Chondrocyte (in vitro differentiated cells): ENCODE measurements around the gene SYT14. TPM values are rescaled to one million over a fixed set of nuclear protein-coding genes. Genes with fewer than 3 reads are reported as not detected.
A peak's percentile ranks its signal among the peaks of the same experiment; 100 is the strongest.
"Not testable (repeated sequence)": the region's sequence is repeated elsewhere in the genome, so short reads cannot be mapped to it uniquely, and the experiment has no call there.

ENCODE experiments used
- DNase-seq: peaks from one replicate; pipeline ENCODE4 v3.0.0; 2021; ENCODE audit warnings: mixed read lengths, low spot score
- H3K27ac Mint-ChIP-seq: one replicate; pipeline ENCODE4 v1.8.0; 2021; ENCODE audit warnings: mild to moderate bottlenecking, moderate library complexity, mixed read lengths; ENCODE audit not compliant: unreplicated experiment
- H3K27me3 Mint-ChIP-seq: 2 replicates; pipeline ENCODE4 v1.8.0; 2021; ENCODE audit warnings: low read depth, mixed read lengths
- H3K36me3 Mint-ChIP-seq: 2 replicates; pipeline ENCODE4 v1.8.0; 2021; ENCODE audit warnings: low read depth, mixed read lengths
- H3K4me1 Mint-ChIP-seq: 2 replicates; pipeline ENCODE4 v1.8.0; 2021; ENCODE audit warnings: low read depth, mild to moderate bottlenecking, mixed read lengths
- H3K4me3 Mint-ChIP-seq: one replicate; pipeline ENCODE4 v1.8.0; 2021; ENCODE audit warnings: mild to moderate bottlenecking, moderate library complexity, mixed read lengths; ENCODE audit not compliant: unreplicated experiment
- H3K9me3 Mint-ChIP-seq: 2 replicates; pipeline ENCODE4 v1.8.0; 2021; ENCODE audit warnings: low read depth, mixed read lengths
- total RNA-seq: library from RNA; stranded (reverse); gene quantifications from 3 replicates; pipeline ENCODE4 v1.2.1, GENCODE V29; 2021
- TF ChIP-seq, protein P1 (sequence below): fragments of 200-600 bp; sonication (generic); IDR thresholded peaks from 2 replicates; pipeline ENCODE4 v1.5.0; 2021; ENCODE audit warnings: antibody characterized with exemption, mild to moderate bottlenecking, moderate library complexity

Gene SYT14
- total RNA-seq, 1 donor from 2014 or later: 1.0 TPM

- no peaks in the 10 kb centered on the region for H3K27me3 Mint-ChIP-seq
- no peak overlapping the region for H3K4me3 Mint-ChIP-seq
- TF ChIP-seq, protein P1, sequence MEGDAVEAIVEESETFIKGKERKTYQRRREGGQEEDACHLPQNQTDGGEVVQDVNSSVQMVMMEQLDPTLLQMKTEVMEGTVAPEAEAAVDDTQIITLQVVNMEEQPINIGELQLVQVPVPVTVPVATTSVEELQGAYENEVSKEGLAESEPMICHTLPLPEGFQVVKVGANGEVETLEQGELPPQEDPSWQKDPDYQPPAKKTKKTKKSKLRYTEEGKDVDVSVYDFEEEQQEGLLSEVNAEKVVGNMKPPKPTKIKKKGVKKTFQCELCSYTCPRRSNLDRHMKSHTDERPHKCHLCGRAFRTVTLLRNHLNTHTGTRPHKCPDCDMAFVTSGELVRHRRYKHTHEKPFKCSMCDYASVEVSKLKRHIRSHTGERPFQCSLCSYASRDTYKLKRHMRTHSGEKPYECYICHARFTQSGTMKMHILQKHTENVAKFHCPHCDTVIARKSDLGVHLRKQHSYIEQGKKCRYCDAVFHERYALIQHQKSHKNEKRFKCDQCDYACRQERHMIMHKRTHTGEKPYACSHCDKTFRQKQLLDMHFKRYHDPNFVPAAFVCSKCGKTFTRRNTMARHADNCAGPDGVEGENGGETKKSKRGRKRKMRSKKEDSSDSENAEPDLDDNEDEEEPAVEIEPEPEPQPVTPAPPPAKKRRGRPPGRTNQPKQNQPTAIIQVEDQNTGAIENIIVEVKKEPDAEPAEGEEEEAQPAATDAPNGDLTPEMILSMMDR: no peak
- no peak overlapping the region for H3K27ac Mint-ChIP-seq
- DNase-seq: no peak
- H3K4me1 Mint-ChIP-seq: no peaks in the 10 kb centered on the region
- H3K9me3 Mint-ChIP-seq: no peaks in the 10 kb centered on the region
- H3K36me3 Mint-ChIP-seq: no peaks in the 10 kb centered on the region
Observed at GRCh38 chr1:210185063-210185462, 247.0 kb downstream of the SYT14 start.

- H3K27me3 Mint-ChIP-seq, DNase-seq, H3K36me3 Mint-ChIP-seq, H3K4me1 Mint-ChIP-seq, H3K4me3 Mint-ChIP-seq, H3K9me3 Mint-ChIP-seq: not testable (repeated sequence)
- H3K27ac Mint-ChIP-seq: peak overlapping the region; percentile 37
Observed at GRCh38 chr1:210187849-210188606, 250.0 kb downstream of the SYT14 start.

GRCh38 chr1:210189426-210189825, 251.4 kb downstream of the SYT14 start:
- no peaks in the 10 kb centered on the region for H3K27me3 Mint-ChIP-seq
- H3K9me3 Mint-ChIP-seq: no peaks in the 10 kb centered on the region
- H3K27ac Mint-ChIP-seq: no peak overlapping the region
- H3K36me3 Mint-ChIP-seq: no peaks in the 10 kb centered on the region
- no peaks in the 10 kb centered on the region for H3K4me1 Mint-ChIP-seq
- DNase-seq: no peak
- H3K4me3 Mint-ChIP-seq: no peak overlapping the region
- TF ChIP-seq, protein P1: no peak

- H3K4me3 Mint-ChIP-seq: no peak overlapping the region
- peaks cover 3% of the 10 kb centered on the region for H3K9me3 Mint-ChIP-seq
- H3K27me3 Mint-ChIP-seq: no peaks in the 10 kb centered on the region
- DNase-seq: no peak
- H3K4me1 Mint-ChIP-seq: no peaks in the 10 kb centered on the region
- H3K36me3 Mint-ChIP-seq: no peaks in the 10 kb centered on the region
- TF ChIP-seq, protein P1: no peak
- no peak overlapping the region for H3K27ac Mint-ChIP-seq
Observed at GRCh38 chr1:210195635-210196160, 257.7 kb downstream of the SYT14 start.

DNA sequence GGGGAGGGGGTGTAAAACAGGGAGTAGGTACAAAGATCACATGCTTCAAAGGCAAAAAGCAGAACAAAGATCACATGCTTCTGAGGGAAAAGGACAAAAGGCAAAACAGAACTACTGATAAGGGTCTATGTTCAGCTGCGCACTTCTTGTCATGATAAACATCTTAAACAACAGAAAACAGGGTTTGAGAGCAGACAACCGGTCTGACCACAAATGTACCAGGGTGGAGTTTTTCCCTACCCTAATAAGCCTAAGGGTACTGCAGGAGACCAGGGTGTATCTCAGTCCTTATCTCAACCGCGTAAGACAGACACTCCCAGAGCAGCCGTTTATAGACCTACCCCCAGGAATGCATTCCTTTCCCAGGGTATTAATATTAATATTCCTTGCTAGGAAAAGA, 258.2 kb downstream of the SYT14 start:
- not testable (repeated sequence) for DNase-seq, H3K9me3 Mint-ChIP-seq, H3K27ac Mint-ChIP-seq, H3K36me3 Mint-ChIP-seq, H3K27me3 Mint-ChIP-seq, H3K4me1 Mint-ChIP-seq, H3K4me3 Mint-ChIP-seq

GRCh38 chr1:210198840-210199239, 260.8 kb downstream of the SYT14 start:
- no peak overlapping the region for H3K27ac Mint-ChIP-seq
- TF ChIP-seq, protein P1: no peak
- H3K27me3 Mint-ChIP-seq: no peaks in the 10 kb centered on the region
- peaks cover 2% of the 10 kb centered on the region for H3K4me1 Mint-ChIP-seq
- no peak overlapping the region for H3K4me3 Mint-ChIP-seq
- no peaks in the 10 kb centered on the region for H3K36me3 Mint-ChIP-seq
- peaks cover 3% of the 10 kb centered on the region for H3K9me3 Mint-ChIP-seq
- DNase-seq: no peak
